ENCODE data around the gene TFF3.

TFF3 gene

DNA sequence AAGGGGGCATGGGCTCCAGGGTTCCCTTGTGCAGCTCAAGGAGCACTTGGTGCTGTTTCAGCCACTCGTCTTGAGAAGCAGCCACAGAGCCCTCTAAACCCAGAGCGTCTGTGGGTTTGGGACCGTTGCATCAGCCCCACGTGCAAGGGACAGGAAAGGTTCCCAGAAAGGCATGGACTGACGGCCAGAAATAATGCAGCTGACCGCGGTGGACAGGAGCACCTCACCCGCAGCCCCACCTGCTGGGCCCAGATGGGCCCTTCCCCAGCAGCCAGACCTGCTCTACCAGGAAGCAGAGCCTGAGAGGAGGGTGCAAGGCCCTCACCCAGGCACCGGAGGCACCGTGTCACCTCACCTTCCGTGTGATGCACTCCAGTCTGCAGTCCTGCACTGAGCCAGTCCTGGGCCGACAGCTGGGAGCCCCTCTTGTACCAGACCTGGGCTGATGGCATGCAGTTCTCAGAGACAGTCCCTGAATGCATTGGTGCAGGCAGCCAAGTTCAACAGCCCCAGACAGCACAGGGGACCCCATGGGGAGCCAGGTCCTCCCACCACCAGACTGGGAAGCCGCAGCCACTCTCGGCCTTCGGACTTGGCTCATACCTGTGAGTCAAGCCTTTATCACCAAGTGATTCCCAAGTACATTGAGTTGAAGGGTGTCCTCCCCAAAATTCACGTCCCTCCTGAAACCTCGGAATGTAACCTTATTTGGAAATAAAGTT is 4.8 kb upstream of the TFF3 start:
- Histone ChIP-seq H3K4me3 (ENCODE audit: low read length in 2 of 2) (no peak overlapping the region), H3K36me3 (ENCODE audit: control insufficient read depth in 2 of 2, insufficient read depth in 2 of 2, low read length in 2 of 2) (no peaks in the 10 kb centered on the region), H3K4me1 (ENCODE audit: control insufficient read depth, insufficient read depth, low read length) (no peaks in the 10 kb centered on the region), H3K9me3 (ENCODE audit: control insufficient read depth in 2 of 2, low read length in 2 of 2) (peaks cover 0 to 3% of the 10 kb centered on the region in 2 donors), H3K27me3 (ENCODE audit: control insufficient read depth in 1 of 2, insufficient read depth in 2 of 2, low read length in 2 of 2) (peaks cover 3 to 4% of the 10 kb centered on the region in 2 donors), H3K9ac (ENCODE audit: low read length in 2 of 2) (no peak overlapping the region), H3K27ac (ENCODE audit: low read length) (no peak overlapping the region)

DNA sequence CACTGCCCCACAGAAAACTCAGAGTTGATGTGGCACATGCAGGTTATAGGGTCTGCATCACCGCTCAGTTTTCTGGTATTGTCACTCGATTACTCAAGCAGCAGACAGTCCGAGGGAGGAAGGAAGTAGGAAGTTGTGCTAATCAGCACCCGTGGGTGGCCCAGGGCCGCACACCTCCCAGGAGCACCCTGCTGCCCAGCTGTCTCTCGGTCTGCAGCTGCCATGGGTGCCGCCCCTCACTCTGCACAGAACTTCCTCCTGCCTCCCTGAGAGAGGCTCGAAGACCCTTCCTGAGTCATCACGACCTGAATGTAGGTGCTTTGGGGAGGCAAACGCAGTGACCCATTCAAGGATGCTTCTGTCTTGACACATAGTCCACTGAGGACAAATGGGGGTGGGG is 4.2 kb upstream of the TFF3 start:
- no peak overlapping the region for H3K4me3 ChIP-seq (ENCODE audit: low read length in 2 of 2)
- no peaks in the 10 kb centered on the region for H3K36me3 ChIP-seq (ENCODE audit: control insufficient read depth in 2 of 2, insufficient read depth in 2 of 2, low read length in 2 of 2)
- H3K27ac ChIP-seq (ENCODE audit: low read length) = no peak overlapping the region
- no peaks in the 10 kb centered on the region for H3K4me1 ChIP-seq (ENCODE audit: control insufficient read depth, insufficient read depth, low read length)
- peaks cover 3 to 4% of the 10 kb centered on the region in 2 donors for H3K27me3 ChIP-seq (ENCODE audit: control insufficient read depth in 1 of 2, insufficient read depth in 2 of 2, low read length in 2 of 2)
- no peaks in the 10 kb centered on the region for H3K9me3 ChIP-seq (ENCODE audit: control insufficient read depth in 2 of 2, low read length in 2 of 2)
- H3K9ac ChIP-seq (ENCODE audit: low read length in 2 of 2) = no peak overlapping the region

DNA sequence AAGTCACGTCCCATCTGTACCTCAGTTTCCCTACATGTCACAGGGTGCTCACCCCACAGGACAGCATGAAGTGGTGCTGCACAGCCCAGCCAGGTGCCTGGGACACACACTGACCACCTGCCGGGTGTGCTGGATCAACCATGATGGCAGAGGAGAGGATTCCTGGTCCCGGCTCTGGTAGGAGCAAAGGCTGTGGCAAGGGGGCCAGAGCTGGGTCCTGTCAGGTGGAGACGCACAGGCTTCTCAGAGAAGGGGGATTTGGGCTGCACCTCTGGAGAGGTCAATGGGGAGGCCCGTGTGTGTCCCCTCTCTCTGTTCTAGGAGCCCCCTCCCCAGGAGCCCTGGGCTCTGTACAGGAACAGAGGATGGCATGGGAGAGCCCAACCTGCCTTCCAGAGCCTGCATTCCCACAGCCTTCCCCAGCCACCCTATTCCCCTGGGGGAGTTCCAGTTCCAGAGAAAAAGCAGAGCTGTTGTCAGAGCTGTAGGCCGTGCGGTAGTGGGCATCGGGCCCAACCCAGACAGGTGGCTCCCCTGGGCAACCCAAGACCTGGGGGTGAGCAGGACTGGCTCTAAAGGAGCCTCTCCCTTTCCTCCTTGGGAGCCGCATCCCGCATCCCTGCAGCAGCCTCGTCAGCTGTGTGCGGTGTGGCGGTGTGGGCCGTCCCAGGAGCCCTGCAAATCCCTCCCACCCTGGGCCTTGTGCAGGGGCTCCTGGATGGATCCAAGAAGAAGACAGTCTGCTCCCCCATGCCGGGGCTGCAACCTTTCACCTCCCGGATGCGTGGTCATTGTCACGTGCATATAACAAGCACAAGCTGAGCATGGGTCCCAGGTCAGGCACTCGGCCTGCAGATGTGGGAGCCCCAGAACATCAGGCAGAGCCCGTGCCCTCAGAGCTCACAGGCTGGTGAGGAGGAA is 2.9 kb upstream of the TFF3 start:
- H3K27me3 ChIP-seq (ENCODE audit: control insufficient read depth in 1 of 2, insufficient read depth in 2 of 2, low read length in 2 of 2) = peaks cover 3 to 4% of the 10 kb centered on the region in 2 donors
- no peak overlapping the region for H3K4me3 ChIP-seq (ENCODE audit: low read length in 2 of 2)
- H3K9ac ChIP-seq (ENCODE audit: low read length in 2 of 2) = no peak overlapping the region
- no peak overlapping the region for H3K27ac ChIP-seq (ENCODE audit: low read length)
- no peaks in the 10 kb centered on the region for H3K9me3 ChIP-seq (ENCODE audit: control insufficient read depth in 2 of 2, low read length in 2 of 2)
- H3K4me1 ChIP-seq (ENCODE audit: control insufficient read depth, insufficient read depth, low read length) = no peaks in the 10 kb centered on the region
- H3K36me3 ChIP-seq (ENCODE audit: control insufficient read depth in 2 of 2, insufficient read depth in 2 of 2, low read length in 2 of 2) = no peaks in the 10 kb centered on the region

DNA sequence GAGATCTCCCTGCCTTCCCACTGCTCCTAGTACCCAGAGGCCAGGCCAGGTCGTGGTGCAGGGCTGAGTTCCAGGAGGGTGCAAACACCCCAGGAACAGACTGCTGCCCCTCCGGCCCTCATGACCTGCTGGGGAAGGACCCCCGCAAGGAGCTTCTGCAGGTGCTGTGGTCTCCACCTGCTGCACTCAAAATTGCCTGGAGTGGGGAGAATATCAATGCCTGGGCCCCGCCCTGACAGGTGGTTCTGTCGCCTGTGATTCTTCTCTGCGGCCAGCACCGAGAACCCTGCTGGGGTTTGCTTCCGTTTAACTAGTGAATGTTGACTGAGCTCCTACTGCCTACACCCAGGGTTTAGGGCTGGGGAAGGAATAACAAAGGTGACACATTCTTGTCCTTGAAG is 2.1 kb upstream of the TFF3 start:
- Histone ChIP-seq H3K36me3 (ENCODE audit: control insufficient read depth in 2 of 2, insufficient read depth in 2 of 2, low read length in 2 of 2) (no peaks in the 10 kb centered on the region), H3K4me1 (ENCODE audit: control insufficient read depth, insufficient read depth, low read length) (no peaks in the 10 kb centered on the region), H3K9me3 (ENCODE audit: control insufficient read depth in 2 of 2, low read length in 2 of 2) (no peaks in the 10 kb centered on the region), H3K4me3 (ENCODE audit: low read length in 2 of 2) (no peak overlapping the region), H3K9ac (ENCODE audit: low read length in 2 of 2) (no peak overlapping the region), H3K27ac (ENCODE audit: low read length) (no peak overlapping the region), H3K27me3 (ENCODE audit: control insufficient read depth in 1 of 2, insufficient read depth in 2 of 2, low read length in 2 of 2) (peaks cover 3 to 4% of the 10 kb centered on the region in 2 donors)

DNA sequence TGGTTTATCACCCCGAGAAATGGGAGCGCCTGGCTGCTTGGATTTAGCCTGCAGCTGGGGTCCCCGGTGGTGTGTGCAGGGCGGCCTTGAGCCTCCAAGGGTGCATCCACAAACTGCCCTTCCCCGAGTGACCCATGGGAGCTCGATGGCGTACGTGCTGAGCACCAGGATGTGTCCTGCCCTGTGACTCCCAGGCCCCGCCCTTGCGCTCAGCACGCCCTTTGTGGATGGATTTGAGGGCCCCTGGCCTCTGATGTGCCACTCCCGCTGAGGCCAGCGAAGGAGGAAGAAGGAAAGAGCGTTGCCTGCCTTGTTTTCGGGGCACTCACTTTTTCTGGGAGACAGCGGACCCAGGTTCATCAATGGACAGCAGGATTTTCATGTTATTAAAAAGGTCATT is 1.7 kb upstream of the TFF3 start:
- no peak overlapping the region for H3K9ac ChIP-seq (ENCODE audit: low read length in 2 of 2)
- no peak overlapping the region for H3K27ac ChIP-seq (ENCODE audit: low read length)
- H3K36me3 ChIP-seq (ENCODE audit: control insufficient read depth in 2 of 2, insufficient read depth in 2 of 2, low read length in 2 of 2) = no peaks in the 10 kb centered on the region
- H3K27me3 ChIP-seq (ENCODE audit: control insufficient read depth in 1 of 2, insufficient read depth in 2 of 2, low read length in 2 of 2) = peaks cover under 1 to 3% of the 10 kb centered on the region in 2 donors
- H3K4me1 ChIP-seq (ENCODE audit: control insufficient read depth, insufficient read depth, low read length) = no peaks in the 10 kb centered on the region
- no peaks in the 10 kb centered on the region for H3K9me3 ChIP-seq (ENCODE audit: control insufficient read depth in 2 of 2, low read length in 2 of 2)
- H3K4me3 ChIP-seq (ENCODE audit: low read length in 2 of 2) = no peak overlapping the region

DNA sequence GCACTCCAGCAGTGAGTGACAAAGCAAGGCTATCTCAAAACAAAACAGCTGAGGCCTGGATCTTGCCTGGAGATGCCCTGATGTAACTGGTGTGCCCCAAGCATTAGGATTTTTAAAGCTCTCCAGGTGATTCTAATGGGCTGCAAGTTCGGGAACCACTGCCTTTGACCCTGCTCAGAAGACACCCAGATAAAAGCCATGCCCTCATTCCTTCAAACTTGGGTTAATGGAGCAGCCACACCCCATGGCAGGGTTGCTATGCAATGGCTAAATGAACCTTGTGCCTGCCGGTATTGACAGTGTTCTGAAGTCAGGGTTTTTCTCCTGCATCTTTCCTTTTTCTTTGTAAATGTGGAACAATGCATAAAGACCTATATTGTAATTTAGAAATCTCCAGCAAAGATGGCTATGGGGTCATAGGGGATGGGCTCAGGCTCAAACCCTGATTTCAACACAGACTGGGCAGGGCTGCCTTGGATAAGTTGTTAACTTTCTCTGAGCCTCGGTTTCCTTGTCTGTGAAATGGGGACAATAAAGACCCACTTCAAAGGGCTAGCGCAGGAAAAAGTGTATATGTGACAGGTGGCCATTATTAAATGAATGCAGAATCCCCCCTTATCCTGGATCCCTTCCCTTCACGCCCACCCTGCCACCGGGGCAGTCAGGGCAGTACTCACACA is 453 bp downstream of the TFF3 start:
- H3K4me3 ChIP-seq (ENCODE audit: low read length in 2 of 2) = no peak overlapping the region
- H3K36me3 ChIP-seq (ENCODE audit: control insufficient read depth in 2 of 2, insufficient read depth in 2 of 2, low read length in 2 of 2) = no peaks in the 10 kb centered on the region
- H3K27ac ChIP-seq (ENCODE audit: low read length) = no peak overlapping the region
- H3K4me1 ChIP-seq (ENCODE audit: control insufficient read depth, insufficient read depth, low read length) = peaks cover under 1% of the 10 kb centered on the region
- H3K27me3 ChIP-seq (ENCODE audit: control insufficient read depth in 1 of 2, insufficient read depth in 2 of 2, low read length in 2 of 2) = peaks cover 0 to 4% of the 10 kb centered on the region in 2 donors
- H3K9me3 ChIP-seq (ENCODE audit: control insufficient read depth in 2 of 2, low read length in 2 of 2) = no peaks in the 10 kb centered on the region
- no peak overlapping the region for H3K9ac ChIP-seq (ENCODE audit: low read length in 2 of 2)

DNA sequence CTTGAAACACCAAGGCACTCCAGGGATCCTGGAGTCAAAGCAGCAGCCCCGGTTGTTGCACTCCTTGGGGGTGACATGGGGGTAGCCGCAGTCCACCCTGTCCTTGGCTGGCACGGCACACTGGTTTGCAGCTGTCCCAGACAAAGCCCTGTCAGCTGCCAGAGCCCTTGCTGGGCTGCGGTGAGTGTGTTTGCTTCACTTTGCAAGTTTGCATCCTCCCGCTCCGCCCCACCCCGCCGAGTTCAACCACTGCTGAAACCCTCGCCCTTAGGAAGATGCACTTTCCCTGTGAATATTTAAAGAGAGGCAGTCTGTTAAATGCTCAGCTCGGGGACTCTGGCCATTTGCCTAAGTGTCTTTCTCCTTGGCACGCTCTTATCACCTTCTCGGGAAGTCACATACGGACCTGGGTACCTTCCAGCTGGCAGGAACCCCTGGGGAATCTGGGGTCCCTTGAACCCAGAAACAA is 1.7 kb downstream of the TFF3 start:
- Histone ChIP-seq H3K4me3 (ENCODE audit: low read length in 2 of 2) (no peak overlapping the region), H3K9ac (ENCODE audit: low read length in 2 of 2) (no peak overlapping the region)

DNA sequence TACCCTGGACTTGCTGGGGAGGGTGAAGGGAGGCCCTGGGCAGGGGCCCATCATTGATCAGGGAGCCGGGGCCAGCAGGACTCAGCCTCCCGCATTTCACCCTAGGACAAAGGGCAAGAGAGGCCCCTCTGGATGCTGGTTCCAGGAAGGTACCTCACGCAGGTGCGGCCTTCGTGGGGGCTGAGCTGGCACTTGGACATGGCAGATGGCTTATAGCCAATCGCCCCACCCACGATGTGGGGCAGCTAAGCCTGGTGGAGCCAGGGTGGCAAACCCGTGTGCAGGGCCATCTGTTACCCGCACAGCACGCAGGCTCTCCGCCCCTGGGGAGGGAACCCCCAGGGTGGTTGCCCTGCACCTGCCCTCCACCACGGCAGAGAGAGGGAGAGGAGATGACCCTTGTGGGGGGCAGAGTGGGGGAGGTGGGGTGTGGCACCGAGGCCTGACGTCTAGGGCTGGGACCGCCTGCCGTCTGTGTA is 2.5 kb downstream of the TFF3 start:
- no peaks in the 10 kb centered on the region for H3K36me3 ChIP-seq (ENCODE audit: control insufficient read depth in 2 of 2, insufficient read depth in 2 of 2, low read length in 2 of 2)
- H3K4me3 ChIP-seq (ENCODE audit: low read length in 2 of 2) = no peak overlapping the region
- H3K27me3 ChIP-seq (ENCODE audit: control insufficient read depth in 1 of 2, insufficient read depth in 2 of 2, low read length in 2 of 2) = peaks cover 11 to 13% of the 10 kb centered on the region in 2 donors
- H3K9me3 ChIP-seq (ENCODE audit: control insufficient read depth in 2 of 2, low read length in 2 of 2) = no peaks in the 10 kb centered on the region
- no peak overlapping the region for H3K9ac ChIP-seq (ENCODE audit: low read length in 2 of 2)
- H3K27ac ChIP-seq (ENCODE audit: low read length) = no peak overlapping the region
- peaks cover 6% of the 10 kb centered on the region for H3K4me1 ChIP-seq (ENCODE audit: control insufficient read depth, insufficient read depth, low read length)

More for the DNA sequence above, 1.7 kb downstream of the TFF3 start:
- Histone ChIP-seq H3K27me3 (ENCODE audit: control insufficient read depth in 1 of 2, insufficient read depth in 2 of 2, low read length in 2 of 2) (peaks cover 4 to 6% of the 10 kb centered on the region in 2 donors), H3K27ac (ENCODE audit: low read length) (no peak overlapping the region), H3K36me3 (ENCODE audit: control insufficient read depth in 2 of 2, insufficient read depth in 2 of 2, low read length in 2 of 2) (no peaks in the 10 kb centered on the region), H3K4me1 (ENCODE audit: control insufficient read depth, insufficient read depth, low read length) (peaks cover 6% of the 10 kb centered on the region), H3K9me3 (ENCODE audit: control insufficient read depth in 2 of 2, low read length in 2 of 2) (no peaks in the 10 kb centered on the region)

DNA sequence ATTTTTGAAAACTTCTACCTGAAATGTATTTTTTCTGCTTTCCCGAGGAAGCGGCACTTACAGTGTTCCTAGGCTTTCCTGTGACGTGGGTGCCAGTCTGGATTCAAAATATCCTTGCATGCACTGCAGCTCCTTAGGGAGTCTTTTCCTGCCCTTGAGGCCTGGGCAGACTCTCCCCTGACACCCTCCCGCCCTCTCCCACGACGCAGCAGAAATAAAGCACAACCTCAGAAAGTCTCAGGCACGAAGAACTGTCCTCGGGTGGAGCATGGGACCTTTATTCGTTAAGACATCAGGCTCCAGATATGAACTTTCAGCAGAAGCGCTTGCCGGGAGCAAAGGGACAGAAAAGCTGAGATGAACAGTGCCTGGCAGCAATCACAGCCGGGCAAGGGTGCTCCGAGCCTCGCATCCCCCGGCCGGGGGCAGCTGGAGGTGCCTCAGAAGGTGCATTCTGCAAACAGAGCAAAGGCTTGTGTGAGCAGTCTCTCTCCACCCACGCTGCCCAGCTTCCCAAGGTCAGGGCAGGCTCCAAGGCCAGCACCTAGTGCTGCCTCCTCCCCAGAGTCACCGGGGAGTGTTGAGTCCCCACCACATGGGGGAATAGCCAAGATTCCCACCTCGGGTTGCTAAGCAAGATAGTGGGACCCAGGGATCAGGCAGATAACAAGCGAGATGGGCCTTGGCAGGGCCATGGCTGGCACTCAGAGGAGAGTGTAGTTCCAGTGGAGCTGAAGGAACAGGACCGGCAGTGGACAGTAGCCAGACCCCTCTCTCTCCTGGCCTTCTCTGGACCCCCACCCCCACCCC is 3.2 kb downstream of the TFF3 start:
- H3K9ac ChIP-seq (ENCODE audit: low read length in 2 of 2) = no peak overlapping the region

DNA sequence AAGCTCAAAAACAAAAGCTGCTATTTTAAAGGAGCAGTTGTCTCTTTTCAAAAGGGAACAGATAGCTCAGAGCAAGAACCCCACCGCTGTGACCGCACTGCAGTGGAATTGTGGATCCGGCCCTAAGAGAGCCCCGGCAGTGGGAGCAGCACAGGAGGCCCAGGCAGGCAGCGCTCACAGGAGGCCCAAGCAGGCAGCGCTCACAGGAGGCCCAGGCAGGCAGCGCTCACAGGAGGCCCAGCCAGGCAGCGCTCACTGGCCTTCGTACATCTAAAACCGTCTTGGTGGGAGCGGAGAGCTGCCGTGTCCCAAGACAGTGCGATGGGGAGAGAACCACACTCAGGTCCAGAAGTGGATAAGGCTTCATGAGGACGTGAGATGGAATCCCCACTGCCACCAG is 4.0 kb downstream of the TFF3 start:
- Histone ChIP-seq H3K27me3 (ENCODE audit: control insufficient read depth in 1 of 2, insufficient read depth in 2 of 2, low read length in 2 of 2) (peaks cover 15 to 20% of the 10 kb centered on the region in 2 donors), H3K36me3 (ENCODE audit: control insufficient read depth in 2 of 2, insufficient read depth in 2 of 2, low read length in 2 of 2) (no peaks in the 10 kb centered on the region), H3K4me1 (ENCODE audit: control insufficient read depth, insufficient read depth, low read length) (peaks cover 6% of the 10 kb centered on the region), H3K9me3 (ENCODE audit: control insufficient read depth in 2 of 2, low read length in 2 of 2) (no peaks in the 10 kb centered on the region), H3K9ac (ENCODE audit: low read length in 2 of 2) (no peak overlapping the region), H3K27ac (ENCODE audit: low read length) (no peak overlapping the region), H3K4me3 (ENCODE audit: low read length in 2 of 2) (no peak overlapping the region)

More for the DNA sequence above, 3.2 kb downstream of the TFF3 start:
- Histone ChIP-seq H3K36me3 (ENCODE audit: control insufficient read depth in 2 of 2, insufficient read depth in 2 of 2, low read length in 2 of 2) (no peaks in the 10 kb centered on the region), H3K27ac (ENCODE audit: low read length) (no peak overlapping the region), H3K4me3 (ENCODE audit: low read length in 2 of 2) (no peak overlapping the region), H3K4me1 (ENCODE audit: control insufficient read depth, insufficient read depth, low read length) (peaks cover 6% of the 10 kb centered on the region), H3K27me3 (ENCODE audit: control insufficient read depth in 1 of 2, insufficient read depth in 2 of 2, low read length in 2 of 2) (peaks cover 13 to 15% of the 10 kb centered on the region in 2 donors), H3K9me3 (ENCODE audit: control insufficient read depth in 2 of 2, low read length in 2 of 2) (no peaks in the 10 kb centered on the region)
